Immature natural killer cell (primary cell): ENCODE data around the gene SEMA4D. TPM values are rescaled to one million over a fixed set of nuclear protein-coding genes. Genes with fewer than 3 reads are reported as not detected.
A peak's percentile ranks its signal among the peaks of the same experiment; 100 is the strongest.
"Not testable (repeated sequence)": the region's sequence is repeated elsewhere in the genome, so short reads cannot be mapped to it uniquely, and the experiment has no call there.

Experiments used
- DNase-seq, 3 donors: peaks; one replicate each; pipeline ENCODE4 v3.0.0; 2022; ENCODE audit warnings: mixed read lengths in 1 of 3
- H3K27ac Mint-ChIP-seq, 6 donors: one replicate each; pipeline ENCODE4 v1.8.0; 2020; ENCODE audit warnings: mixed read lengths in 6 of 6, mild to moderate bottlenecking in 5 of 6, inconsistent platforms in 4 of 6, moderate library complexity in 3 of 6
- H3K27me3 Mint-ChIP-seq, 3 donors: one replicate each; pipeline ENCODE4 v1.8.0; 2020 to 2021; ENCODE audit warnings: low read depth in 3 of 3, mild to moderate bottlenecking in 3 of 3, mixed read lengths in 3 of 3, moderate library complexity in 3 of 3, inconsistent platforms in 1 of 3
- H3K36me3 Mint-ChIP-seq, 3 donors: one replicate each; pipeline ENCODE4 v1.8.0; 2020; ENCODE audit warnings: mixed read lengths in 3 of 3, inconsistent platforms in 2 of 3, mild to moderate bottlenecking in 2 of 3
- H3K4me1 Mint-ChIP-seq, 2 donors: one replicate each; pipeline ENCODE4 v1.8.0; 2020; ENCODE audit warnings: inconsistent platforms in 2 of 2, mild to moderate bottlenecking in 2 of 2, mixed read lengths in 2 of 2, moderate library complexity in 1 of 2
- H3K4me3 Mint-ChIP-seq, 5 donors: one replicate each; pipeline ENCODE4 v1.8.0; 2020; ENCODE audit warnings: mild to moderate bottlenecking in 5 of 5, mixed read lengths in 5 of 5, inconsistent platforms in 3 of 5, moderate library complexity in 3 of 5
- H3K9me3 Mint-ChIP-seq, 6 donors: one replicate each; pipeline ENCODE4 v1.8.0; 2020; ENCODE audit warnings: mild to moderate bottlenecking in 6 of 6, mixed read lengths in 6 of 6, inconsistent platforms in 4 of 6, moderate library complexity in 3 of 6
- polyA plus RNA-seq, 3 donors: library from polyadenylated mRNA; unstranded; fragments of 300-500 nt; fragmentation: Illumina TruSeq; gene quantifications; one replicate each; pipeline ENCODE4 v1.2.3, GENCODE V29; 2021

Gene SEMA4D
- polyA plus RNA-seq, 3 donors from 2014 or later = 45.8 to 80.6 (median 47.0) TPM

DNA sequence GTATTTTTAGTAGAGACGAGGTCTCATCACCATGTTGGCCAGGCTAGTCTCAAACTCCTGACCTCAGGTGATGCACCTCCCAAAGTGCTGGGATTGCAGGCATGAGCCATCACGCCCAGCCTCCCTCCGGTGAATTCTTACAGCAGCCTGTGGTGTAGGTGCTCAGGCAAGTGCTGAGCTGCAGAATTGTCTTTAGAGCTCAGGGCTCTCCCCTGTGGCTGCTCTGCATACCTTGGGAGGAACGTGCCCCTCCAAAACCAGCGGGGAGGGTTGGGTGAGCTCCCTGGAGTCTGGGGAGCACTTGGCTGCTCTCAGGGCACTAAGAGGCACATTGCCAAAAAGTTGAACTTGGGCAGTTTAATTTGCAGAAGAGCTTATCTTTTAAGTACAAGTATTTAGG is 150.3 kb downstream of the SEMA4D start:
- no peaks in the 10 kb centered on the region for H3K9me3 Mint-ChIP-seq
- H3K36me3 Mint-ChIP-seq = peaks cover 56 to 88% (median 68%) of the 10 kb centered on the region in 3 donors
- no peak overlapping the region for H3K4me3 Mint-ChIP-seq
- no peaks in the 10 kb centered on the region for H3K27me3 Mint-ChIP-seq
- no peak overlapping the region for H3K27ac Mint-ChIP-seq
- DNase-seq = no peak
- H3K4me1 Mint-ChIP-seq = peaks cover 15 to 19% of the 10 kb centered on the region in 2 donors

DNA sequence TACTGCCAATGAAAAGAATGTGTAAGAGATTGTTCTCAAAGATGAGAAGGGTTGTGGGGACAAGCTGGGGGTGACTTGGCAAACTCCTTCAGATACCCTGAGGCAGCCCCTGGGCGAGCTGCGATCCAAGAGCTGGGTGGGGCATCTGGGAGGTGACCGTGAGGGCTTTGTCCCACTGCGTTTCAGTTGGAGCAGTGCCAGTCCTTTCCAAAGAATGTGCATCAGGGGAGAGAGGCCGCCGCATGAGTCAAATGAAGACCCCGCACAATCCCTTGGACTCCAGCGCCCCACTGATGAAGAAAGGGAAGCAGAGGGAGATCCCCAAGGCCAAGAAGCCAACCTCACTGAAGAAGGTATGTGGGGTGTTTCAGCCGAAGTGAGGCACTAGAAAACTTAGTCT is 151.2 kb downstream of the SEMA4D start:
- Mint-ChIP-seq H3K4me3 (no peak overlapping the region), H3K27me3 (no peaks in the 10 kb centered on the region), H3K9me3 (no peaks in the 10 kb centered on the region), H3K4me1 (peaks cover 6 to 10% of the 10 kb centered on the region in 2 donors), H3K27ac (no peak overlapping the region), H3K36me3 (peaks cover 61 to 94% (median 70%) of the 10 kb centered on the region in 3 donors)
- no peak for DNase-seq

- Mint-ChIP-seq H3K4me1 (peaks cover 0 to 6% of the 10 kb centered on the region in 2 donors), H3K27me3 (no peaks in the 10 kb centered on the region), H3K9me3 (no peaks in the 10 kb centered on the region), H3K36me3 (peaks cover 62 to 95% (median 73%) of the 10 kb centered on the region in 3 donors), H3K4me3 (no peak overlapping the region), H3K27ac (peak overlapping the region in 1 of 6 donors; percentile 4)
- no peak for DNase-seq
Observed at GRCh38 chr9:89345476-89345875, 152.4 kb downstream of the SEMA4D start.

DNA sequence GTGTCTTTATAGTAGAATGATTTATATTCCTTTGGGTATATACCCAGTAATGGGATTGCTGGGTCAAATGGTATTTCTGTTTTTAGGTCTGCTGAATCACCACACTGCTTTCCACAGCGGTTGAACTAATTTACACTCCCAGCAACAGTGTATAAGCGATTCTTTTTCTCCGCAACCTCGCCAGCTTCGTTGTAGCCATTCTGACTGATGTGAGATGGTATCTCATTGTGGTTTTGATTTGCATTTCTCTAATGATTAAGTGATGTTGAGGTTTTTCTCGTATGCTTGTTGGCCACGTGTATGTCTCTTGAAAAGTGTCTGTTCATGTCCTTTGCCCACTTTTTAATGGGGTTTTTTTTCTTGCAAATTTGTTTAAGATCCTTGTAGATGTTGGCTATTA is 154.1 kb downstream of the SEMA4D start:
- H3K27ac Mint-ChIP-seq = peak overlapping the region in 1 of 6 donors; percentile 45
- H3K4me1 Mint-ChIP-seq, H3K4me3 Mint-ChIP-seq, DNase-seq, H3K27me3 Mint-ChIP-seq, H3K9me3 Mint-ChIP-seq: not testable (repeated sequence)
- H3K36me3 Mint-ChIP-seq = peaks cover 56 to 90% (median 67%) of the 10 kb centered on the region in 3 donors

- Mint-ChIP-seq H3K9me3 (no peaks in the 10 kb centered on the region), H3K4me1 (peaks cover 0 to 3% of the 10 kb centered on the region in 2 donors), H3K27me3 (no peaks in the 10 kb centered on the region), H3K36me3 (peaks cover 52 to 90% (median 68%) of the 10 kb centered on the region in 3 donors), H3K4me3 (no peak overlapping the region), H3K27ac (peak overlapping the region in 1 of 6 donors; percentile 34)
- DNase-seq = no peak
Observed at GRCh38 chr9:89342948-89343347, 155.0 kb downstream of the SEMA4D start.

DNA sequence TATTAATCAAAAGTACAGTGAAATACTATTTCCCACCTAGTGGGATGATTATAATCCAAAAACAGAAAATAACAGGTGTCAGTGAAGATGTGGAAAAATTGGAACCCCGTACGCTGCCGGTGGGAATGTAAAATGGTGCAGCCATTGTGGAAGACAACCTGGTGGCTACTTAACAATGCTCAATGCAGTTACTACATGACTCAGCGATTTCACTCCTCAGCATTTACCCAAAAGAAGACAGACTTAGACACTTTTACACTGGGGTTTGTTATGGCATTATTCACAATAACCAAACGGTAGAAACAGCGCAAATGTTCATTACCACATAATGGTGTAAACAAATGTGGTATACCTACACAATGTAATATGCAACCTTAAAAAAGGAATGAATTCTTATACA is 155.7 kb downstream of the SEMA4D start:
- no peak overlapping the region for H3K4me3 Mint-ChIP-seq
- peaks cover 0 to 3% of the 10 kb centered on the region in 2 donors for H3K4me1 Mint-ChIP-seq
- no peak overlapping the region for H3K27ac Mint-ChIP-seq

GRCh38 chr9:89340332-89340731 is 157.6 kb downstream of the SEMA4D start:
- H3K27me3 Mint-ChIP-seq = no peaks in the 10 kb centered on the region

More for the DNA sequence above, 155.7 kb downstream of the SEMA4D start:
- Mint-ChIP-seq H3K27me3 (no peaks in the 10 kb centered on the region), H3K9me3 (no peaks in the 10 kb centered on the region), H3K36me3 (peaks cover 52 to 89% (median 71%) of the 10 kb centered on the region in 3 donors)
- DNase-seq = no peak

GRCh38 chr9:89339807-89340206 is 158.1 kb downstream of the SEMA4D start:
- Mint-ChIP-seq H3K9me3 (no peaks in the 10 kb centered on the region), H3K27me3 (no peaks in the 10 kb centered on the region), H3K27ac (no peak overlapping the region), H3K36me3 (peaks cover 39 to 69% (median 56%) of the 10 kb centered on the region in 3 donors), H3K4me3 (no peak overlapping the region), H3K4me1 (no peaks in the 10 kb centered on the region)
- DNase-seq = no peak

More at GRCh38 chr9:89340332-89340731, 157.6 kb downstream of the SEMA4D start:
- Mint-ChIP-seq H3K36me3 (peaks cover 43 to 74% (median 61%) of the 10 kb centered on the region in 3 donors), H3K9me3 (no peaks in the 10 kb centered on the region), H3K27ac (no peak overlapping the region), H3K4me3 (no peak overlapping the region), H3K4me1 (peaks cover 0 to under 1% of the 10 kb centered on the region in 2 donors)
- no peak for DNase-seq

- Mint-ChIP-seq H3K27ac (peak overlapping the region in 1 of 6 donors; percentile 64), H3K27me3 (no peaks in the 10 kb centered on the region), H3K4me1 (peaks cover 0 to 5% of the 10 kb centered on the region in 2 donors), H3K36me3 (peaks cover 18 to 35% (median 27%) of the 10 kb centered on the region in 3 donors), H3K9me3 (no peaks in the 10 kb centered on the region), H3K4me3 (no peak overlapping the region)
- no peak for DNase-seq
Observed at GRCh38 chr9:89330513-89330912, 167.4 kb downstream of the SEMA4D start.

GRCh38 chr9:89329917-89330316 is 168.0 kb downstream of the SEMA4D start:
- Mint-ChIP-seq H3K9me3 (no peaks in the 10 kb centered on the region), H3K27me3 (no peaks in the 10 kb centered on the region), H3K4me1 (peaks cover 1 to 11% of the 10 kb centered on the region in 2 donors), H3K4me3 (no peak overlapping the region), H3K36me3 (peaks cover 18 to 35% (median 27%) of the 10 kb centered on the region in 3 donors), H3K27ac (peak overlapping the region in 1 of 6 donors; percentile 24)
- DNase-seq = no peak

- DNase-seq = no peak
- H3K9me3 Mint-ChIP-seq = no peaks in the 10 kb centered on the region
- no peak overlapping the region for H3K27ac Mint-ChIP-seq
- H3K36me3 Mint-ChIP-seq = peaks cover 9 to 23% (median 18%) of the 10 kb centered on the region in 3 donors
- no peak overlapping the region for H3K4me3 Mint-ChIP-seq
- H3K27me3 Mint-ChIP-seq = no peaks in the 10 kb centered on the region
- peaks cover 9 to 29% of the 10 kb centered on the region in 2 donors for H3K4me1 Mint-ChIP-seq
Observed at GRCh38 chr9:89328064-89328463, 169.8 kb downstream of the SEMA4D start.

DNA sequence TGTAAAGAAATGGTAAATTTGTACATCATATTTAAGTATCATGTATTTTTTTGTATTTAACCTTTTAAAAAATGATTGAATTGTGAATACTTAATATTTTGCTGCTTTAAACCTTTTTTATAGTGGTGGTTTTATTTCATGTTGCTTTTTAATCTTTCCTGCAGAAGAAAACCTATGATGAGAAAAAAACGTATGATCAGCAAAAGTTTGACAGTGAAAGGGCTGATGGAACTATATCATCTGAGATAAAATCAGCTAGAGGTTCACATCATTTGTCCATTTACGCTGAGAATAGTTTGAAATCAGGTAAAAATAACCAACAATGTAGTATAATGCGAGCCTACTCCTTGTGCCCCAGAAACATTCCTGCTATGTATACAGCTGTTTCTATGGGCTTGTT is 172.2 kb downstream of the SEMA4D start:
- Mint-ChIP-seq H3K9me3 (no peaks in the 10 kb centered on the region), H3K4me3 (no peak overlapping the region), H3K36me3 (peaks cover 9 to 17% (median 17%) of the 10 kb centered on the region in 3 donors), H3K27me3 (no peaks in the 10 kb centered on the region), H3K27ac (peak overlapping the region in 1 of 6 donors; percentile 40), H3K4me1 (peaks cover 23 to 52% of the 10 kb centered on the region in 2 donors)
- DNase-seq = no peak

- peaks cover 0 to 7% (median 5%) of the 10 kb centered on the region in 3 donors for H3K27me3 Mint-ChIP-seq
- no peaks in the 10 kb centered on the region for H3K9me3 Mint-ChIP-seq
- H3K36me3 Mint-ChIP-seq = peaks cover 0 to 5% (median 3%) of the 10 kb centered on the region in 3 donors
- no peak overlapping the region for H3K4me3 Mint-ChIP-seq
- no peak for DNase-seq
- peaks cover 38 to 75% of the 10 kb centered on the region in 2 donors for H3K4me1 Mint-ChIP-seq
- peak overlapping the region in 4 of 6 donors; percentile 4 to 54 (median 36) for H3K27ac Mint-ChIP-seq
Observed at GRCh38 chr9:89323390-89323789, 174.5 kb downstream of the SEMA4D start.

- no peak for DNase-seq
- H3K36me3 Mint-ChIP-seq = peaks cover 0 to 5% (median 3%) of the 10 kb centered on the region in 3 donors
- H3K4me1 Mint-ChIP-seq = peaks cover 45 to 82% of the 10 kb centered on the region in 2 donors
- no peaks in the 10 kb centered on the region for H3K9me3 Mint-ChIP-seq
- peaks cover 5 to 11% (median 9%) of the 10 kb centered on the region in 3 donors for H3K27me3 Mint-ChIP-seq
- H3K4me3 Mint-ChIP-seq = peak overlapping the region; percentile 90 to 95 (median 93)
- peak overlapping the region; percentile 96 to 98 (median 97) for H3K27ac Mint-ChIP-seq
Observed at GRCh38 chr9:89319015-89319905, 178.7 kb downstream of the SEMA4D start.
